GM18519 (cell line): ENCODE measurements around the gene TMEM101.
"Not testable (repeated sequence)": the region's sequence is repeated elsewhere in the genome, so short reads cannot be mapped to it uniquely, and the experiment has no call there.

Experiments
- ATAC-seq: cut with Tn5 transposase; IDR thresholded peaks from one replicate; pipeline ENCODE4 v1.9.1; 2021; ENCODE audit warnings: mild to moderate bottlenecking, moderate library complexity; ENCODE audit not compliant: unreplicated experiment, low FRiP score

Gene TMEM101

DNA sequence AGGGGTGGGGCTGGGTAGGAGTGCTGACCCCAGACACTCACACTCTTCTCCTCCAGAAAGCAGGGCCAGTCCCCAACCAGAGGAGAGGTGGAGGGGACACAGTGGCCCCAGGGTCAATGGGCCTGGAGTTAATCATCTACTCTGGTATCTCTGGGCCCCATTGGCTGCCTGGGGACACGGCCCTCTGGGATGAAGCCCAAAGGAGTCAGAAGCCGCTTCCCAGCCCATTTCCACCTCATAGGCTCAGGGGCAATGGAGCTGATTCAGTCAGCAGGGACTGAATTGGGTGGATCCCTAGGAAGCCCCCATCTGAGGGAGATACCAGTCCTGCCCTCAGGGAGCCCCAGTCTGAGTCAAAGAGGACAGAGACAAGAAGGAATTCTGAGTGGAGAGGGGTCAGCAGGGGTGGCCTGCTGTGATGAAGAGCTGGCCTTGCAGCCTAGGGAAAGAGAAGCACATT, 13.3 kb downstream of the TMEM101 start:
- no peak for ATAC-seq

DNA sequence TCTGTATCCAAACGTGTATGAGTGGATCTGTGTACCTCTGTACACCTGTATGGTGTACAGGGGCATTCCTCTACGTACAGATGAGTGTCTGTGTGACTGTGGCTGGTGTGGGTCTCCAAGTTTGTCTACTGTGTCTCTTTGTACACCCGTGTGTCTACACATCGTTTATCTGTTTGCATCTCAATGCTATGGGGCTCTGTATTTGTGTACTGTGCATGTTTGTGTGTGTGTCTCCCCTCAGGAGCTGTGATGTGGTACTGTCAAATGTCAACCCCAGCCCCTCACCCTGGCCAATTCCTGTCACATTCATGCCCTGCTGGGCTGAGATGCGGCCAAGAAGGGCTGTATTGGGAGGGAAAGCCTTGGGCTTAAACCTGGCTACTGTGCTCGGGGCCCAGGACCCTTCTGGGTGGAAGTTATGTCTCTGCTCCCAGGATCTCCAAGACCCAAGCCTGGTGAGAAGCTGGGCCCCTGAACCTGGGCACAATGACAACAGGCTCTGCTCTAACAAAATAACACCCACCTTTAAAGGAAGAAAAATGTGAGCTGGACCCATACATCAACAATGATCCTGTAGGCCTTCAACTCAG, 13.8 kb downstream of the TMEM101 start:
- ATAC-seq: no peak

DNA sequence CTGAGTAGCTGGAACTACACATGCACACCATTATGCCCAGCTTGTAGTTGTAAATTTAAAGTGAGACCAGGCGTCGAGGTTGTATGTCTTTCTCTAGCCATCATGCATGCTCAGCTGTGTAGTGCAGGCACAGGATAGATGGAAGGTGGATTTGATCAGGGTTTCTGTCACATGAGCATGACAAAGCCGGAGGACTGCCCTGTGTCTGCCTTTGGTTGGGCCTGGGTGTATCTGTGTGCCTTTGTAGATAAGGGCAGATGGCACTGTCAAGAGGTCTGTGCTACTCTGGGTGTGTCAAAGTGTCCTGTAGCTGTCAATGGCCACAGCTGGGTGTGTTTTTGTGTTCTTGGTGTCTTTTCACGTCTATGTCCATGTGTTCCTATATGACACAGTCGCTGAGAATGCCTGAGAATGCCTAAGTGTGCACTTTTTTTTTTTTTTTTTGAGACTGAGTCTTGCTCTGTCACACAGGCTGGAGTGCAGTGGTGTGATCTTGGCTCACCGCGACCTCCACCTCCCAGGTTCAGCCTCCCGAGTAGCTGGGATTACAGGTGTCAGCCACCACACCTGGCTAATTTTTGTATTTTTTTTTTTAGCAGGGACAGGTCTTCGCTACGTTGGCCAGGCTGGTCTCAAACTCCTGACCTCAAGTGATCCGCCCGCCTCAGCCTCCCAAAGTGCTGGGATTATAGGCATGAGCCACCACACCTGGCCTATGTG, 14.5 kb downstream of the TMEM101 start:
- ATAC-seq: no peak

DNA sequence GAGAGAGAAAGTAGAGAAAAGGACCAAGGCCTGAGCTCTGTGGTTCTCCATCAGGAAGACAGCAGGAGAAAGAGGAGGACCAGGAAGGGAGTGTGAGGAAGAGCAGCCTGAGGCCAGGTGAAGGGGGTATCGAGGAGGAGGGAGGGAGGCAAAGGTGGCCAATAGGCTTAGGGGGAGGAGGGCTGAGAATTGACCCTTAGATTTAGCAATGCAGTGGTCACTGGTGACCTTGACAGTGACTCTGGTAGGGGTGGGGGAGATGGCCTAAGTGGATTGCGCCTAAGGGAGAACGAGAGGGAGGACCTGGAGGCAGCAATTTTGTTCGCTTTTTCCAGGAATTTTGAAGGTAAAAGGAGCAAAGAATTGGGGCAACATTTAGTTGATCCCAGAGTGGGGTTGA, 15.7 kb downstream of the TMEM101 start:
- no peak for ATAC-seq

DNA sequence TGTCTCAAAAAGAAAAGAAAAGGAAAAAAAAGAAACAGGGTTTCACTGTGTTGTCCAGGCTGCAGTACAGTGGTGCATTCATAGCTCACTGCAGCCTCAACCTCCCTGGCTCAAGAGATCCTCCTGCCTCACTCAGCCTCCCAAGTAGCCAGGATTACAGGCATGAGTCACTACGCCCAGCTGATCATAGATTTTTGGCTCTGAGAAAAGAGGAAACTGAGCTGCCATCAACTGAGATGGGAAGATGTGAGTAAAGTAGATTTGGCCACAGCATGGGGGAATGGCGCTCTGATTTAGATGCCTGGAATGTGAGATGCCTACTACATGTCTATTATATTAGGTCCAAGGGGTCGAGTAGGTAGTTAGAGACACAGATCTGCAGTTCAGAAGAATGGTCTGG, 16.2 kb downstream of the TMEM101 start:
- no peak for ATAC-seq

DNA sequence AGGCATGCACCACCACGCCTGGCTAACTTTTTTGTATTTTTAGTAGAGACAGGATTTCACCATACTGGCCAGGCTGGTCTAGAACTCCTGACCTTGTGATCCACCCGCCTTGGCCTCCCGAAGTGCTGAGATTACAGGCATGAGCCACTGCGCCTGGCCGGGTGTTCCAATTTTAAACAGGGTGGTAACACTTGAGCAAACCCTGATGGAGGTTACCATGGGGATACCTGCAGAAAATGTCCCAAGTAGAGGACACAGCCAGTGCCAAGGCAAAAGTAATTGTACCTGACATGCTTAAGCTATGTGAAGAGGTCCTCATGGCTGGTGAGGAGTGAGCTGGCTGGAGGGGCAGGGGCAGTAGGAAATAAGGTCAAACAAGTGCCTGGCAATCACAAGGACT, 17.6 kb downstream of the TMEM101 start:
- ATAC-seq: not testable (repeated sequence)

DNA sequence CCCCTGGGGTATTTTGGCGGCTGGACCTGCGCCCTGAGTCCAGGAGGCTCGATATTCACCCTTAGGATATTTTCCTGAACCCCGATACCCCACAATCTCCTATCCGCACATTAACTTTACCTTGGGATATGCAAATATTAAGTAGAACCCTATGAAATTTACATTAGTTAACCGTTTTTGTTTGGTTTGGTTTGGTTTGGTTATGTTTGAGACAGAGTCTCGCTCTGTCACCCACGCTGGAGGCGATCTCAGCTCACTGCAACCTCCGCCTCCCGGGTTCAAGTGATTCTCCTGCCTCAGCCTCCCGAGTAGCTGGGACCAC, 19.7 kb downstream of the TMEM101 start:
- ATAC-seq: no peak

DNA sequence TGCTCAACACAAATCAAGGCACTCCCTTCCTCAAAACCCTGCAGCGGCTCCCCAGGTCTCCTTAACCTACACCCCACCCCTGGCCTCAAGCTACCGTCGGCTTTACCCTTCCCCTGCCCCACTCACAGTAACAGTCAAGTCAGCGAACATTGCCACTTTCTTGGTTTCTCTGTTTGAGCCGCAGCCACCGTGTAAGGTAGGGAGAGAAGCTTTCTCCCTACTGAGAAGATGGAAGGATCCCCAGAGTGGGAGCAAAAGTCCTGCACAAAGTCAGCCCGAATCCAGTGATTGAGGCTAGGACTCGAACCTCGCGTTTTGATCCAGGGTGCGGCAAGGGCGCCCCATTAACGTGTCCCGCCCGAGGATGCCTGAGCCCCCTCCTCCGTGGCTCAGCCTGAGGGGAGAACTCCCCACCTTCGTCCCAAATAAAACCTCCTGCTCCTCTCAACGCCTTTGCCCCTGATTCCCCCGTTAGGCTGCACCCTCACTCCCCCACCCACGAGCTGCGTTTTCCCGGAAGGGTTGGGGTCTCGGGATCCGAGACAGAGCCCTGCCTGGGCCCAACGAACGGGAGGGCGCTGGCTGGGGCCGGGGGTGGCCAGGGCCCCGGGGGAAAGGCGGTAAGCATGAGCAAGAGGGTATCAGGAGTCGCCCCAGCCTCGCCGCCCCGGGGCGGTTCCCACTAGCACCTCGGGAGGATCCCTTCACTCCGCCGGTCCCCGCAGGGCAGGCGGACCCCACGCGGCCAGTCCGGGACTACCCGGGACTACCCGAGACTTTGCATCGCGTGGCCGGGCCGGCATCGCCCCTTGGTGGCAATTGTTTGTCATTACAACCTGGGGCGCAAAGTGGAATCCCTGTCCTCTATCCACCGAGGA, 20.3 kb downstream of the TMEM101 start:
- no peak for ATAC-seq

DNA sequence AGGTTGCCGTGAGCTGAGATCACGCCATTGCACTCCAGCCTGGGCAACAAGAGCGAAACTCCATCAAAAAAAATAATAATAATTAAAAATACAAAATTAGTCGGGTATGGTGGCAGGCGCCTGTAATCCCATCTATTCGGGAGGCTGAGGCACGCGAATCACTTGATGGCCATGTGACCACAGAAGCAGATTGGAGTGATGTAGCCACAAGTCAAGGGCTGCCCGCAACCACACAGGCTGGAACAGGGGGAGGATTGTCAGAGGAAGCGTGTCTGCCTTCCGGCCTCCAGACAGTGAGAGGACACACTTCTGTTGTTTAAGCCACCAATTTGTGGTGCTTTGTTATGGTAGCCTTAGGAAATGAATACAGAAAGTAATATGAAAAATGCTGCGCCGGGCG, 22.1 kb downstream of the TMEM101 start:
- ATAC-seq: no peak

DNA sequence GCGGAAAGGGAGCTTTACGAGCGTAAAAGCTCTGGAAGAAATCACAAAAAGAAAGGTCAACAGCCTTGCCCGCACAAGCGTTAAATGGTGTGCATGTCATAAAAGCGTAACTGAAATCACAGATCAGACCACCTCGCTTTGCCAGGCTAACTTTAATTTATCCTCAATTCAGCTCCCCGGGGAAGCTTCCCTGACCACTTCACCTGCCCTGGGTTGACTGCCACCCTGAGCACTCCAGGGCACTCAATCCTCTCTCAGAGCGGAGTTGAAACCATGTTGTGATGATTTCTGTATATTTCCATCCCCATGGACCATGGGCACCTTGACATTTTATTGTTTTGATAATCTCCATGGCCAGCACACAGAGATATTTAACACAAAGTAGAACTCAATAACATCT, 26.5 kb downstream of the TMEM101 start:
- ATAC-seq: no peak

DNA sequence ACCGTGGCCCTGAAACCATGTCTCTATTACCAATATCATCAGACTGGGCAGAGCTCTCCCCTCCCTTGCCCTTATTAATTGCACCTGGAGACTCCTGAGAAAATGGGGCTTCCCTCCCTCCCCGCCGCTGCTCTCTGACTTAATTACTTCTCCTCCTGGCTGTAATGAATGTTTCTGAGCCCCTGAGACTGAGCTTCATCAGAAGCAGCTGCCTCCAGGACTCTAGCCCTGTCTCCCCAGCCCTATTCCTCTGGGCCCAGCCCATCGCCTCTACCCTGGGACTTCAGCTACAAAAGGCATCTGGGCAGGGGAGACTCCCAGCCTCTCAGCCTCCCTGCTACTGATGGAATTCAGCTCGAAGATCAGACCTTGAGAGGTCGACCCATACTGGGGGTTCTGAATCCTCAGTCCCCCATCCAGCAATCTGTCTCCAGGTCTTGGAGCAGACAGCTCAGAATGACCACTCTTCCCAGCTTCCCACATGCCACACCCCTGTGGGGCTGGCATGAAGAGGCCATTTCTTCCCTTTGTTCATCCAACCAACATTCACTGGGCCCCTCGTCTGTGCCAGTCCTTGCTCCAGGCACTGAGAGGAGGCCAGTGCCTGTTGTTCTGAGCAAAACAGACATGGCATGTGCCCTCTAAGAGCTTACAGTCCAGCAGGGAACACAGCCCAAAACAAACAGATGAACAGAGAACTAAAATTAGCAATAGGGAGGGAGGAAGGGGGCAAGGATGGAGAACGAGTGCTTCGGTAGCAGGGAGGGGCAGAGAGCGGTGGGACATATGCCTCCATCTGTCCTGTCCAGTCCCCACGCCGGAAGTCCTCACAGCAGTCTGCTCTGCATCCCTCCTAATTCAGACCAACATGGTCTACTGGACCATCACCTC, 27.4 kb downstream of the TMEM101 start:
- no peak for ATAC-seq

DNA sequence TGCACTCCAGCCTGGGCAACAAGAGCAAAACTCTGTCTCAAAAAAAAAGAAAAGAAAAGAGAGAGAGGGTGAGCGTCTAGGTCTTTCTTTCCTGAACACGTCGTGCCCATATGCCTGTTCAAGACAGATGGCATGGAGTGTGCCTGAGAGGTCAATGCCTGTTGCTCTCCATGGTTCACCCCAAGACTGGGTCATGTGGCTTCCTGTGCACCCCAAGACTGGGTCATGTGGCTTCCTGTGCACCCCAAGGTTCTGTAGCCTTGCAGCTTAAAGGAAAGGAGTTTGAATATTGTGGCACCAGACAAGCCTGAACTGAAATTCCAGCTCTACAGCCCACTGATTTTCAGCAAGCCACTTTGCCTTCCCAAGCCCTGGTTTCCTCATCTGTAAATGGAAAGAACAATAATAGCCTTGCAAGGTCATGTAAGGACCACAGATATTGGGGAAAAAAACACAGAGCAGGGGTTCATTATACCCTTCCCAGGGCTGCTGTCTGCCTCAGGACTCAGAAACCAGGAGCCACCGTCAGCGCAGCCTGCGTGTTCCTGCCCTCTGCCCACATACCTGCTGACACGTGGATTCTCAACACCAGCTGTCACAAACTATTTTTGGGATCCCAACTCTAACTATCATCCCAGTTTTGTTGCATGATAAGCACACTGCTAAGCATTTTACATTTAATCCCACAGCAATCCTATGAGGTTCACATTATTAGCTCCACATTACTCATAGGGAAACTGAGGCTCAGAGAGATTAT, 28.4 kb downstream of the TMEM101 start:
- ATAC-seq: no peak

DNA sequence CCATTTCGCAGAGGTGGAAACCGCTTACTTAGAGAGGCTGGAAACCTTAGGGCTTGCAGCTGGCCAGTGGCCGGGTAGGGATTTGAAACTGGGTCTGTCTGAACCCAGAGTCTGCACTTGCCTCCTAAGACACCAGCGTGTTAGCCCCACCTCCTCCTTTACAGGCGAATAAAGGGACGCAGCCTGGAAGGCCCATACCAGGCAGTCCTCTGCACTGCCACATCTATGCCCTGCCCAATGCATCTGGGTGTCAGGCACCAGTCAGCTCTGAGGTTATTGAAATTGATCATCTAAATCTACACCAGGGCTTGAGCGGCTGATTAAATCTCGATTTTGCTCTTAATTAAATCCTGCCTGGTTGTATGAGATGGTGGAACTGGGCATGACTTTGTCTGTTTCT, 30.2 kb downstream of the TMEM101 start:
- no peak for ATAC-seq

DNA sequence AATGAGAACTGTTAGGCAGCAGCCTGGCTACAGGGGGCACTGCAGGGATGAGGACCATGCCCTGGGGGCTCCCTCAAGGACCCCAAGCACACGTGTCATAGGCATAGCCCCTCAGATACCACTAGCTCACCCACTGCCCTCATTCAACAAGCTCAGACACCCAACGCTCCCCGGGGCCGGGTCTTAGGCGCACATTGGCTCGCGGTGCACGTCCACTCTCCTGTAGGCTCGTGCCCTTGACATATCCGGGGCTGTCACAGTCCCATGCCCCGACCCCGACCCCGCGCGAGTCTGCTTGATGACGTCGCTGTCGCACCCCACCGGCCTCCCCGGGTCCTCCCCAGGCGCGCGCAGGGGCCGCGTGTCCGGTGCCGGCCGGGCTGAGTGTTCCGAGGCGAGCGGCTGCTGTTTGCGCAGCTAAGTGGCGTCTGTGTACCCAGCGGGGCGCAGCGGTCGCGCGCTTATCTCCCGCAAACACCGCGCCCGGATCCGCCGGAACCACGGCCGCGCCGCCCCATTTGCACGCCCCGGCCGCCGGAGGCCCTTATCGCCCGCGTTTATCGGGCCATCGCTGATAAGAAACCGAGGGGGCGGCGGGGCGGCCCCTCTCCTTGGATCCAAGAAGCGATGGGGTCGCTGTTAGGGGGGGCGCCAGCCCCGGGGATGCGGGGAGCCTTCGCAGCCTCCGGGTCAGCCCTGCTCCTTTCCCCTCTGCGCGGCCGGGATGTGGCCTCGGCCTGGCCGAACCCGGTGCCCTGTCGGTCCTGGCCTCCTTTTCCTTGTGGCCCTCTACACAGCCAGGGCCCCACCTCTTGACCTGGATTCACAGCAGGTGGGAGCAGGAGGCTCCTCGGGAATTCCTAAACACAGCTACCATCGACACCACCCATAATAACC, 31.0 kb downstream of the TMEM101 start:
- no peak for ATAC-seq

DNA sequence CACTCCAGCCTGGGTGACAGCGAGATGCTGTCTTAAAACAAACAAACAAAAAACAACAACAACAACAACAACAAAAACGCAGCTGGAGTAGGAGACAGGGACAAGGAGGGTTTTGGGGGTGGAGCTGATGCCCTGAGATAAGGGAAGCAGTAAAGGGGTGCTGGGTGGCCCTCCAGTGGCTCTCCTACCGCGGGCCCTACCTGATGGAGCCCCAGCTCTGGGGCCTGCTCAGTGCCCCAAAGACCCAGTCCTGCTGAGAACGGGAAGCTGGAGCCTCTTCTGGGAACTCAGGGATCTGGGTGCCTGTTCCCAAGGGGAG, 31.6 kb downstream of the TMEM101 start:
- ATAC-seq: no peak

DNA sequence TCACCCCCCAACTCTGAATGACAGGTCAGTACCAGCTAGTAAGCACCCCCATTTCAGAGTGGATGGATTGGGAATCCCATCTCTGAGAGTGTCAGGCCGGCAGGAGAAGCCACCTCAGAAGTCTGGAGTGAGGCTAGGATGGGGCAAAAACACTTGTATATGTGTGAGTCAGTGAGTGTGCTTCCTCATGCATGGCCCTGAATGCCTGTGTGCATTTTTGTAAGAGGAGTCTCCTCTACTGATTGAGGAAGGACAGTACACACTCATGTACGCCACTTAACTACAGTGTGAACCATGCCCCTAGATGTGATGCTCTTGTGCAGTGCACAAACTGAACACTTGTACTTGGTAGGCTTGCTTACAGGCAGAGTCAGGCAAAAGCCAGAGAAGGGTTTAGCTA, 32.6 kb downstream of the TMEM101 start:
- ATAC-seq: no peak

DNA sequence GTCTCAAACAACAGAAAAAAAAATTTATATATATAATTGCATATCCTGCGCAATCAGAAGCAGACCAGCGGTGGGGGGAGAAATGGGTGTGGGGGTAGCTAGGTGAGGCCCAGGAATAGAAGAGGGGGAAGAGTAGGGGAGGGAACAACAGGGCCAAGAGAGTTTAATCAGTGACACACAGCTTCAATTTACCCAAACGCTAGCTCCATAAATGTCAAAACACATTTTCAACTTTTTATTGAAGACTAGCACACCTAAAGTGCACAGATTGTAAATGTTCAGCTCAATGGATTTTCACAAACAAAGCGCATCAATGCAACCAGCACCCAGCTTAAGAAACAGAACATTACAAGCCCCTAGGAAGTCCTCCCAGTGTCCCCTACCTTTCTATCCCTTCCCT, 35.1 kb downstream of the TMEM101 start:
- no peak for ATAC-seq

DNA sequence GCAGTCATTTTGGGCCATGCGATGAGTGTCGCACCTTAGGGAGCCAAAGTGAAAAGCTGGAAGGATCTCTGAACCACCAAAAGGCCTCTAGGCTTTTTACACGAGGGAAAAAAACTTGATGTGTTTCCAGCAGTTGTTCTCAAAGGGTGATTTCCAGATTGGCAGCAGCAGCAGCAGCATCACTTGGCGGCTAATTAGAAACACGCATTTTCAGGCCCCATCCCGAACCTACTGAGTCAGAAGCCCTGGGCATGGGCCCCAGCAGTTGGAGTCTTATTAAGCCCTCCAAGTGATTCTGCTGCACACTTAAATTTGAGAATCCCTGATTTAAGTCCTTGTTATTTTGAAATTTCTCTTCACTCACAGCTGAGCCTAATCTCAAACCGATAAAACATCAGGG, 35.8 kb downstream of the TMEM101 start:
- ATAC-seq: no peak

DNA sequence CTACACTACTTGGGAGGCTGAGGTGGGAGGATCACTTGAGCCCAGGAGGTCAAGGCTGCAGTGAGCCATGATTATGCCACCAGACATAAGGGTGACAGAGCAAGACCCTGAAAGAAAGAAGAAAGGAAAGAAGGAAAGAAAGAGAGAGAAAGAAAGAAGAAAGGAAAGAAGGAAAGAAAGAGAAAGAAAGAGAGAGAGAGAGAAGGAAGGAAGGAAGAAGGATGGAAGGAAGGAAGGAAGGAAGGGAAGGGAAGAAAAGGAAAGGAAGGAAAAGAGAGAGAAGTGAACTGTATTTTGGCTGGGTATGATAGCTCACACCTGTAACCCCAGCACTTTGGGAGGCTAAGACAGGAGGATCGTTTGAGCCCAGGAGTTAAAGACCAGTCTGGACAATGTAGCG, 36.7 kb downstream of the TMEM101 start:
- ATAC-seq: no peak
